Vagina (tissue), 2 donors: ENCODE results near the gene USP6NL.

Experiments
- CTCF ChIP-seq, 3 experiments: fragments of 450-650 bp in 2 of 3; fragments of 200-600 bp in 1 of 3; sonication (generic) in 1 of 3; IDR thresholded peaks; one replicate each; pipeline ENCODE4 v1.5.1; 2017 to 2019; ENCODE audit warnings: antibody characterized with exemption in 3 of 3, mild to moderate bottlenecking in 2 of 3, moderate library complexity in 2 of 3
- POLR2AphosphoS5 ChIP-seq, 2 donors: sonication (generic); formaldehyde crosslinking; IDR thresholded peaks; one replicate each; pipeline ENCODE4 v1.9.0; 2017; ENCODE audit warnings: antibody characterized with exemption in 2 of 2, mild to moderate bottlenecking in 2 of 2, low read depth in 1 of 2; ENCODE audit not compliant: insufficient read depth in 1 of 2

GRCh38 chr10:11604865-11605650, 6.4 kb downstream of the USP6NL start:
- TF ChIP-seq CTCF (IDR thresholded peaks at IDR 0.05) (no peak), POLR2AphosphoS5 (IDR thresholded peaks at IDR 0.05; ENCODE audit: insufficient read depth in 1 of 2, low read depth in 1 of 2) (no peak)
